ENCODE results near the gene APEH. TPM values are rescaled to one million over a fixed set of nuclear protein-coding genes. Genes with fewer than 3 reads are reported as not detected.

APEH gene
- total RNA-seq, 1 donor from 2014 or later: 105 TPM

- H3K36me3 Mint-ChIP-seq (ENCODE audit: unreplicated experiment): peaks cover 20% of the 10 kb centered on the region
- DNase-seq (ENCODE audit: extremely low spot score, unreplicated experiment): peak; percentile 99
- no peaks in the 10 kb centered on the region for H3K9me3 Mint-ChIP-seq (ENCODE audit: unreplicated experiment)
- H3K4me1 Mint-ChIP-seq (ENCODE audit: unreplicated experiment): peaks cover 24% of the 10 kb centered on the region
- H3K27ac Mint-ChIP-seq (ENCODE audit: unreplicated experiment): peak within 1 kb of the TSS; percentile 96
- no peaks in the 10 kb centered on the region for H3K27me3 Mint-ChIP-seq (ENCODE audit: unreplicated experiment)
- no peak for TF ChIP-seq CTCF (IDR thresholded peaks at IDR 0.05)
- peak within 1 kb of the TSS; percentile 87 for H3K4me3 Mint-ChIP-seq (ENCODE audit: unreplicated experiment)
Measured at GRCh38 chr3:49723628-49724551, 49.7 kb downstream of the APEH start, which contains the start of gene GMPPB. Gene GMPPB (minus strand): TSS chr3:49723951. CDS start chr3:49723726, 225 bp downstream.

GRCh38 chr3:49724586-49724985 lies 50.4 kb downstream of the APEH start:
- no peak for TF ChIP-seq CTCF (IDR thresholded peaks at IDR 0.05)
- H3K9me3 Mint-ChIP-seq (ENCODE audit: unreplicated experiment): no peaks in the 10 kb centered on the region
- H3K4me3 Mint-ChIP-seq (ENCODE audit: unreplicated experiment): peak overlapping the region; percentile 87
- H3K27me3 Mint-ChIP-seq (ENCODE audit: unreplicated experiment): no peaks in the 10 kb centered on the region
- H3K27ac Mint-ChIP-seq (ENCODE audit: unreplicated experiment): peak overlapping the region; percentile 96
- peaks cover 20% of the 10 kb centered on the region for H3K4me1 Mint-ChIP-seq (ENCODE audit: unreplicated experiment)
- DNase-seq (ENCODE audit: extremely low spot score, unreplicated experiment): no peak
- H3K36me3 Mint-ChIP-seq (ENCODE audit: unreplicated experiment): peaks cover 23% of the 10 kb centered on the region

- Mint-ChIP-seq H3K36me3 (ENCODE audit: unreplicated experiment) (peaks cover 20% of the 10 kb centered on the region), H3K27me3 (ENCODE audit: unreplicated experiment) (no peaks in the 10 kb centered on the region), H3K27ac (ENCODE audit: unreplicated experiment) (peak overlapping the region; percentile 1), H3K9me3 (ENCODE audit: unreplicated experiment) (no peaks in the 10 kb centered on the region), H3K4me1 (ENCODE audit: unreplicated experiment) (peaks cover 14% of the 10 kb centered on the region), H3K4me3 (ENCODE audit: unreplicated experiment) (no peak overlapping the region)
- TF ChIP-seq CTCF (IDR thresholded peaks at IDR 0.05): no peak
- DNase-seq (ENCODE audit: extremely low spot score, unreplicated experiment): no peak
Measured at GRCh38 chr3:49725906-49726681, 51.9 kb downstream of the APEH start.

GRCh38 chr3:49727154-49727923 lies 53.2 kb downstream of the APEH start:
- TF ChIP-seq CTCF (IDR thresholded peaks at IDR 0.05): no peak
- Mint-ChIP-seq H3K27me3 (ENCODE audit: unreplicated experiment) (no peaks in the 10 kb centered on the region), H3K9me3 (ENCODE audit: unreplicated experiment) (no peaks in the 10 kb centered on the region), H3K4me1 (ENCODE audit: unreplicated experiment) (peaks cover 13% of the 10 kb centered on the region), H3K27ac (ENCODE audit: unreplicated experiment) (no peak overlapping the region), H3K4me3 (ENCODE audit: unreplicated experiment) (no peak overlapping the region), H3K36me3 (ENCODE audit: unreplicated experiment) (peaks cover 23% of the 10 kb centered on the region)
- DNase-seq (ENCODE audit: extremely low spot score, unreplicated experiment): no peak

Data from osteocyte (in vitro differentiated cells).